ENCODE results near the gene TMEM217.

The TMEM217 gene

DNA sequence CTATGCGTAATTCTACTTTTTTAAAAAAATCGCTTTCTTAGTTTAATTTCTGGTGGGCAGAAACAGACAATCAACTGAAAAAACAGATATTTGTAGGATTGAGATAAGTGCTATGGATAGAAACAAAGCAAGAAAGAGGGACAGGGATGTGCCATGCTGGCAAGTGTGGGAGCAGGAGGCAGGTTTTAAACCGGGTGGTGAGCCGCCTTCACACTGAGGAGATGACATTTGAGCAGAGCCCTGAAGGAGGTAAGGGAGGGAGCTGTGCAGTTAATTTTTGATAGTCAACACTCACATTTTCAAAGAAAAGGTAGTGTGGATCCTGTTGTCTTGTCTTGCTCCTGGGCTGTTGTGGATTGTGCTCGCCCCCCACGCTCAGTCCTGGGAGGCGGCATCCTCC is 46.8 kb upstream of the TMEM217 start:
- Histone ChIP-seq H2BK120ac (ENCODE audit: insufficient read depth, low read length, poor library complexity) (no peak overlapping the region), H4K91ac (ENCODE audit: low read depth, low read length) (no peak overlapping the region), H3K9me3 (ENCODE audit: insufficient read depth, low read depth, low read length) (no peaks in the 10 kb centered on the region), H3K36me3 (ENCODE audit: control insufficient read depth in 1 of 2, insufficient read depth in 2 of 2, low read length in 2 of 2) (peaks cover 2 to 10% of the 10 kb centered on the region in 2 experiments), H3K18ac (ENCODE audit: low read length) (no peak overlapping the region), H3K4me3 (ENCODE audit: low read depth, low read length) (no peak overlapping the region), H2AK5ac (ENCODE audit: low read length) (no peak overlapping the region), H3K79me1 (ENCODE audit: low read length) (no peaks in the 10 kb centered on the region), H3K4me2 (ENCODE audit: low read length) (no peak overlapping the region), H2BK12ac (ENCODE audit: low read length) (no peak overlapping the region), H3K23ac (ENCODE audit: low read length) (no peak overlapping the region), H2AFZ (ENCODE audit: insufficient read depth, low read length, poor library complexity) (no peak overlapping the region), H3K4me1 (ENCODE audit: control insufficient read depth in 1 of 2, insufficient read depth in 2 of 2, low read length in 2 of 2) (peaks cover 10 to 13% of the 10 kb centered on the region in 2 experiments), H3K9ac (ENCODE audit: low read length) (no peak overlapping the region), H3K14ac (ENCODE audit: low read length) (no peak overlapping the region), H4K8ac (ENCODE audit: low read depth, low read length) (no peak overlapping the region), H4K12ac (ENCODE audit: low read depth, low read length) (no peak overlapping the region), H3K27me3 (ENCODE audit: insufficient read depth, low read length) (no peaks in the 10 kb centered on the region), H3K4ac (ENCODE audit: low read depth, low read length) (no peak overlapping the region), H3K79me2 (ENCODE audit: control insufficient read depth, insufficient read depth, low read length, poor library complexity) (no peaks in the 10 kb centered on the region), H2BK5ac (ENCODE audit: low read depth, low read length, poor library complexity) (no peak overlapping the region), H3K27ac (ENCODE audit: low read depth, low read length) (no peak overlapping the region)
- no CpG with 5 or more reads among the region's 7 CpGs for WGBS (ENCODE audit: extremely low coverage, insufficient coverage, insufficient read length)
- no peak for DNase-seq

DNA sequence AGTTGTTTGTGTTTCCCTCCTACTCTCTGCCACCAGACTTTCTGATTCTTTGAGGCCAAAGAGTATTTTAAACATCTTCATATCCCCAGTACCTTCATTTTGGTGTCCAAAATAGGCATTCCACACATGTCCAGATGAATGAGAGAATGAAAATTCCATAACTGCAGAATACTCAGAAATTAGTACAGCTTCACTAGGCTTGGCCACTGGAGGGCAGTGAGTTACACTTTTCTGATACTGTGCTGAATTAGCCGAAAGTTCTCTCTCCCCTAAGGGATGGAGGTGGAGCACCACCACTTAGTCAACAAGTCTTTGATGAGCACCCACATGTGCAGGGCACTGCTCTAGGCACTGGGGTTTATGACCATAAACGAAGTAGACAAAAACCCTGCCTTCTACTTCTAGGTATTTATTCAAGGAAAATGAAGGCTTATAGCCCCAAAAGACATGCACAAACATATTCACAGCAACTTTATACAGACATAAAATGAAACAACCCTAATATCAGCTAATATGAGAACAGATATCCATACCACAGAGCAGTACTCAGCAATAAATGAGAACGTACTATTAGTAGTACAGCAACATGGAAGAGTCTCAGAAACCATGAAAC is 46.1 kb upstream of the TMEM217 start:
- Histone ChIP-seq H3K79me1 (ENCODE audit: low read length) (no peaks in the 10 kb centered on the region), H4K8ac (ENCODE audit: low read depth, low read length) (no peak overlapping the region), H2AK5ac (ENCODE audit: low read length) (no peak overlapping the region), H3K23ac (ENCODE audit: low read length) (no peak overlapping the region), H3K18ac (ENCODE audit: low read length) (no peak overlapping the region), H2BK5ac (ENCODE audit: low read depth, low read length, poor library complexity) (no peak overlapping the region), H2BK12ac (ENCODE audit: low read length) (no peak overlapping the region), H3K27ac (ENCODE audit: low read depth, low read length) (no peak overlapping the region), H3K4ac (ENCODE audit: low read depth, low read length) (no peak overlapping the region), H3K14ac (ENCODE audit: low read length) (no peak overlapping the region), H3K4me3 (ENCODE audit: low read depth, low read length) (no peak overlapping the region), H3K9me3 (ENCODE audit: insufficient read depth, low read depth, low read length) (no peaks in the 10 kb centered on the region), H3K4me1 (ENCODE audit: control insufficient read depth in 1 of 2, insufficient read depth in 2 of 2, low read length in 2 of 2) (peaks cover 10 to 11% of the 10 kb centered on the region in 2 experiments), H3K4me2 (ENCODE audit: low read length) (no peak overlapping the region), H4K91ac (ENCODE audit: low read depth, low read length) (no peak overlapping the region), H3K36me3 (ENCODE audit: control insufficient read depth in 1 of 2, insufficient read depth in 2 of 2, low read length in 2 of 2) (peaks cover 2 to 13% of the 10 kb centered on the region in 2 experiments), H2BK120ac (ENCODE audit: insufficient read depth, low read length, poor library complexity) (no peak overlapping the region), H3K79me2 (ENCODE audit: control insufficient read depth, insufficient read depth, low read length, poor library complexity) (no peaks in the 10 kb centered on the region), H2AFZ (ENCODE audit: insufficient read depth, low read length, poor library complexity) (no peak overlapping the region), H3K9ac (ENCODE audit: low read length) (no peak overlapping the region), H4K12ac (ENCODE audit: low read depth, low read length) (no peak overlapping the region), H3K27me3 (ENCODE audit: insufficient read depth, low read length) (no peaks in the 10 kb centered on the region)
- WGBS (ENCODE audit: extremely low coverage, insufficient coverage, insufficient read length) = no CpG with 5 or more reads among the region's 3 CpGs
- DNase-seq = peak; percentile 25 to 59

DNA sequence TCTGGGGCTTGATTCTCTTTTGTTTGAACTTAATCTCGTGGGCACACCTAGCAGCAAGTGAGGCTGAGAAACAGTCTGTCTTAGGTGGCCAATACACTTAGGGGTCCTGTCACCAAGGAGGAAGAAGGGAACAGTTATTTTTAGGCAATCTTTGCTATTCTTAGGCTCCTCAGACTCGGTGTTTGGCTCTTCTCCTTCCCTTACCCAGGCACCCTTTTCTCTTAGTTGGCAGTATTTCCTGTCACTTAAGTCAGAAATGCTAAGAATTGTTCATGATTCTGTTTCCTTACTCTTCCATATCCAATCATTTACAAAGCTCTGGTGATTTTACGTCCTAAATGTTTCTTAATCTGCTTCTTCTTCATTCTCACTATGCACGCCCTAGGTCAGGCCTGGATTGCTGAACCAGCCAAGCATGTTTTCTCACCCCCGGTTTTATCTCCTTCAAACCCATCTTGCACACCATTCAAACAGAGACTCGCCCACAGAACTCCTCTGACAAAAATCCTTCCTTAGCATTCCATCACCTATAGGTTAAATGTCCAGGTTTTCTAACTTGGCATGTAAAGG is 45.2 kb upstream of the TMEM217 start:
- DNase-seq = peak in 1 of 2 donors; percentile 17
- no peak overlapping the region for H3K4me2 ChIP-seq (ENCODE audit: low read length)
- no peak overlapping the region for H3K4ac ChIP-seq (ENCODE audit: low read depth, low read length)
- no peak overlapping the region for H2BK120ac ChIP-seq (ENCODE audit: insufficient read depth, low read length, poor library complexity)
- H3K79me1 ChIP-seq (ENCODE audit: low read length) = no peaks in the 10 kb centered on the region
- WGBS (ENCODE audit: extremely low coverage, insufficient coverage, insufficient read length) = no CpG with 5 or more reads among the region's 6 CpGs
- H3K27me3 ChIP-seq (ENCODE audit: insufficient read depth, low read length) = no peaks in the 10 kb centered on the region
- H3K27ac ChIP-seq (ENCODE audit: low read depth, low read length) = no peak overlapping the region
- no peak overlapping the region for H2AFZ ChIP-seq (ENCODE audit: insufficient read depth, low read length, poor library complexity)
- H3K9ac ChIP-seq (ENCODE audit: low read length) = no peak overlapping the region
- H2AK5ac ChIP-seq (ENCODE audit: low read length) = no peak overlapping the region
- no peak overlapping the region for H4K8ac ChIP-seq (ENCODE audit: low read depth, low read length)
- H3K4me1 ChIP-seq (ENCODE audit: control insufficient read depth in 1 of 2, insufficient read depth in 2 of 2, low read length in 2 of 2) = peaks cover 8 to 10% of the 10 kb centered on the region in 2 experiments
- no peak overlapping the region for H3K18ac ChIP-seq (ENCODE audit: low read length)
- no peaks in the 10 kb centered on the region for H3K9me3 ChIP-seq (ENCODE audit: insufficient read depth, low read depth, low read length)
- no peak overlapping the region for H3K23ac ChIP-seq (ENCODE audit: low read length)
- no peak overlapping the region for H3K4me3 ChIP-seq (ENCODE audit: low read depth, low read length)
- H4K12ac ChIP-seq (ENCODE audit: low read depth, low read length) = no peak overlapping the region
- peaks cover 2 to 13% of the 10 kb centered on the region in 2 experiments for H3K36me3 ChIP-seq (ENCODE audit: control insufficient read depth in 1 of 2, insufficient read depth in 2 of 2, low read length in 2 of 2)
- no peak overlapping the region for H2BK12ac ChIP-seq (ENCODE audit: low read length)
- H2BK5ac ChIP-seq (ENCODE audit: low read depth, low read length, poor library complexity) = no peak overlapping the region
- no peaks in the 10 kb centered on the region for H3K79me2 ChIP-seq (ENCODE audit: control insufficient read depth, insufficient read depth, low read length, poor library complexity)
- H3K14ac ChIP-seq (ENCODE audit: low read length) = no peak overlapping the region
- H4K91ac ChIP-seq (ENCODE audit: low read depth, low read length) = no peak overlapping the region

DNA sequence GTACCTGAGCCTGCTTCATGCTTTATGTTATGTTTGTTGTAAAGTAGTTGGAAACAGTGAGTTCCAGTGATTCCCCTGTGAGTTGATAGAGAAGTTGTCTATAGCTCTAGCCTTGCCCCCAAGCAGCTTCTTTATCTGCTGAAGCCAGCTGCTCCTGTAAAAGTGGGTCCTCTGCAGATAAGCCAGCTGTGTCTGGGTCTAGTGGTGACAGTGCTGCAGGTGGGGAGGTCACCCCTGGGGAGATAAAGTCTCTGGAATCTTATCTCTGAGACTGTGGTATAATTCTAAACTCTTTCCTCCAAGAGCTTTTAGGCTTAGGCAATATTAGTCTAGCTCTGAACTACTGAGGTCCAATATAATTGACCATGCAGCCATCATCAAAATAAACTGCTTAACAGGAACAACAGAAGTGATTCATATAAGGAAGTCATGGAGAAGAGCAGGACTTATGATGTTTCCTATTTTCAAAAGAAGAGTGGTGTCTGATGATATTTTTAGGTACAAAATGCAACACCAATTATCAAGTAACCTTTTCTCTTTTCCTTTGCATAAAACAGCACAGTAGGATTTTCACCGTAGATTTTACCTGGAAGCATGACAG is 44.2 kb upstream of the TMEM217 start:
- Histone ChIP-seq H2BK12ac (ENCODE audit: low read length) (no peak overlapping the region), H3K4me2 (ENCODE audit: low read length) (no peak overlapping the region), H4K12ac (ENCODE audit: low read depth, low read length) (no peak overlapping the region), H3K23ac (ENCODE audit: low read length) (no peak overlapping the region), H3K36me3 (ENCODE audit: control insufficient read depth in 1 of 2, insufficient read depth in 2 of 2, low read length in 2 of 2) (peaks cover 2 to 13% of the 10 kb centered on the region in 2 experiments), H3K4ac (ENCODE audit: low read depth, low read length) (no peak overlapping the region), H3K4me3 (ENCODE audit: low read depth, low read length) (no peak overlapping the region), H2AK5ac (ENCODE audit: low read length) (no peak overlapping the region), H3K27me3 (ENCODE audit: insufficient read depth, low read length) (no peaks in the 10 kb centered on the region), H3K9ac (ENCODE audit: low read length) (no peak overlapping the region), H3K14ac (ENCODE audit: low read length) (no peak overlapping the region), H3K4me1 (ENCODE audit: control insufficient read depth in 1 of 2, insufficient read depth in 2 of 2, low read length in 2 of 2) (peaks cover 5 to 10% of the 10 kb centered on the region in 2 experiments), H2AFZ (ENCODE audit: insufficient read depth, low read length, poor library complexity) (no peak overlapping the region), H3K79me1 (ENCODE audit: low read length) (no peaks in the 10 kb centered on the region), H3K18ac (ENCODE audit: low read length) (no peak overlapping the region), H4K91ac (ENCODE audit: low read depth, low read length) (no peak overlapping the region), H3K9me3 (ENCODE audit: insufficient read depth, low read depth, low read length) (no peaks in the 10 kb centered on the region), H2BK120ac (ENCODE audit: insufficient read depth, low read length, poor library complexity) (no peak overlapping the region), H3K79me2 (ENCODE audit: control insufficient read depth, insufficient read depth, low read length, poor library complexity) (no peaks in the 10 kb centered on the region), H3K27ac (ENCODE audit: low read depth, low read length) (no peak overlapping the region), H2BK5ac (ENCODE audit: low read depth, low read length, poor library complexity) (no peak overlapping the region), H4K8ac (ENCODE audit: low read depth, low read length) (no peak overlapping the region)
- DNase-seq = peak in 1 of 2 donors; percentile 8
- no CpG with 5 or more reads among the region's 1 CpG for WGBS (ENCODE audit: extremely low coverage, insufficient coverage, insufficient read length)
